DMS79 treated with DMSO at 0.1 percent for 48 hours (cell line): Measurements from ENCODE around the gene SCMH1.
A peak's percentile ranks its signal among the peaks of the same experiment; 100 is the strongest.
"Not testable (repeated sequence)": the region's sequence is repeated elsewhere in the genome, so short reads cannot be mapped to it uniquely, and the experiment has no call there.

Source experiments
- DNase-seq: peaks from one replicate; lab custom pipeline; 2025; lab: John Stamatoyannopoulos, UW

SCMH1 gene

DNA sequence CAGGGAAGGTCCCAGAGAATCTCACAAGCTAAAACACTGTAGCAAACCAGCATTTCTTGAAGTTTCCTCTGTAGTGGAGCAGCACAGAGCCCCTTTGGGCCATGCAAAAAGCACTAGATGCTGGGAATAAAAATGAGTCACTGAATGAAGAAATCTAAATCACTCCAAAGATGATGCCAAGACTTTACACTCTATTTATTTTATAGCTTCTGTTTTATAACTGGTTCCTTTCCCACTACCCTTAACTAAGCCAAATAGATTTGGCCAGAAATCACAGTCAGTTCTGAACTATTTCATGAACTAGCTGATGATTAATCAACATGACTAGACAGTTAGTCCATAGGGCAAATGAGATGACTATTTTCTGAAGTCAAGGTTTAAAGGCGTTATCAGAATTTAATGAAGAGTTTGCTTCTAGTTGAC lies 89.5 kb downstream of the SCMH1 start:
- no peak for DNase-seq

DNA sequence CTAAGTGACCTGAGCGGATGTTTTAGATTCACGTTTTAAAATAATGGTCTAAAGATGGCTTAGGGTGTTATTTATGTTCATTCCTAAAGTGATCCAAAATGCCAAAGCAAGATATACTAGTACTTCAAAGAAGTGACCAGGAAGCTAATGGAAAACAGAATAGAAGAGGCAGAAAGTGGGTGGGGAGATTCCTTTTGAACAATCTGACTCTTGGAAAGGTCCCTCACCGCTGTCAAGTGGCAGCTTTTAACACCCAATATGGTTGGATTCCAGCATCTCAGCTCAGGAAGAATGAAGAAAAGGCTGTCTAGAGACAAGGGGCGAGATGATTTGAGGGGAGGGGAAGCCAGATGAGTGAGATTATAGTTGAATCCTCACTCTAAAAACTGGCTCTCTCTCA lies 90.3 kb downstream of the SCMH1 start:
- no peak for DNase-seq

DNA sequence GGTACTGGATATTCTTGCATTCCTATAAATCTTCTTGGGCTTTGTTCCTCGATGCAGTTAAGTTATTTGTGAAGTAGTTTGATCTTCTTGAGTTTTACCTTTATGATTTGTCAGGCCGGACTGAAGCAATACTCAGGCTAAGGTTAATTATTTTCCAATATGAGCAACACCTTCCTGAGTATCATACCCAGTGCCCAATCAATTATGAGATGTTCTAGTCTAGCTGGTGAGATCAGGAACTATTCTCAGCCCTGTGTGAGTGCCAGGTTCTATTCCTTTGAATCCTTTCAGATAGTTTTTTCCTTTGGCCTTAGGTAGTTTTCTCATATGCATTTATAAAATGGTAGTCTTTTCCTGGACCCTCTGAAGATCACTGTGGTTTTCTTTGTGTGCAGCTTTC lies 92.5 kb downstream of the SCMH1 start:
- no peak for DNase-seq

DNA sequence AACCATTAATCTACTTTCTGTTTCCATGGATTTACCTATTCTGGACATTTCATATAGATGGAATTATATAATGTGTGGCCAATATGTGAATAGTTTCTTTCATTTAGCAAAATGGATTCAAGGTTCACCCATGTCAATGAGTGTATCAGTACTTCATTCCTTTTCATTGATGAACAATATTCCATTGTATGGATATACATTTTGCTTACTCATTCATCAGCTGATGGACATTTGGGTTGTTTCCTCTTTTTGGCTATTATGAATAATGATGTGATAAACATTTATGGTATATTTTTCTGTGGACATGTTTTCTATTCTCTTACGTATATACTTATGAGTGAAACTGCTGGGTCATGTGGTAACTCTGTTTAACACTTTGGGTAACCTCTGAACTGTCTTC lies 97.8 kb downstream of the SCMH1 start:
- no peak for DNase-seq

DNA sequence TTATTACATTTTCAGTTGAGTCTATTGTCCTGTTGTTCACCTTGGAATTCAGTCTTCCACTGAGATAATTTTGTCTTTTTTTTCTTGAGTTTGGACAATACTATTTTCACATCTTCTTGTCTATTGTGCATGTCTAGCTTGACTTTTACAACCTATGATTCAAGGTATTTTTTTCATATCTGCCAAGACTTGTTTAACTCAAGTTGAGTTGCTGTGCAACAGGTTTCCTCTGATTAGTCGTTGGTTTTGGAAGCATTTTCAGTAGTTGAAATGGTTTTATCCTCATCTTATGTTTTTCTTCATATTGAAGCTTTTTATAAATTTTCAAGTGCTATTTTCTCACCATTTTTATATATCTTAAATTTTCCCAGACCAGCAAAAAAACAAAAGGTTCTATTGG lies 103.6 kb downstream of the SCMH1 start:
- no peak for DNase-seq

DNA sequence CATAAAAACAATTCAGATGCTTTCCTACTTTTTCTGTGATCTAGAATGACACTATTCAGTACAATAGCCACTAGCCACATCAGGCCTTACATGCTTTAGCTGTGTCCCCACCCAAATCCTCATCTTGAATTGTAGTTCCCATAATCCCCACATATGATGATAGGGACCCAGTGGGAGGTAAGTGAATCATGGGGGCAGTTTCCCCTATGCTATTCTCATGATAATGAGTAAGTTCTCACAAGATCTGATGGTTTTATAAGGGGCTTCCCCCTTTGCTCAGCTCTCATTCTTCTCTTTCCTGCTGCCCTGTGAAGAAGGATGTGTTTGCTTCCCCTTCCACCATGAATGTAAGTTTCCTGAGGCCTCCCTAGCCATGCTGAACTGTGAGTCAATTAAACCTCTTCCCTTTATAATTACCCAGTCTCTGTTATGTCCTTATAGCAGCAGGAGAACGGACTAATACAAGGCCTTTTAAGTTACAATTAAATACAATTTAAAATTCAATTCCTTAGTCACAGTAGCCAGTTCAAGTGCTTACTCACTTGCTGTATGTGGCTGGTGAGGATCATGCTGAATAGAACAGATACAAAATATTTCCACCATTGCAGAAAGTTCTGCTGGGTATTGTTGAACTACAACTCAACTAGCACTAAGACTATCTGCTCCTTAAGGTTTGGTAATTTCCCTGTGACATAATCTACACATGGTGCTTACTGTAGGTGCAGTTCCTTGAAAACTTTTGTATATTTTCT lies 106.7 kb downstream of the SCMH1 start:
- DNase-seq = no peak

DNA sequence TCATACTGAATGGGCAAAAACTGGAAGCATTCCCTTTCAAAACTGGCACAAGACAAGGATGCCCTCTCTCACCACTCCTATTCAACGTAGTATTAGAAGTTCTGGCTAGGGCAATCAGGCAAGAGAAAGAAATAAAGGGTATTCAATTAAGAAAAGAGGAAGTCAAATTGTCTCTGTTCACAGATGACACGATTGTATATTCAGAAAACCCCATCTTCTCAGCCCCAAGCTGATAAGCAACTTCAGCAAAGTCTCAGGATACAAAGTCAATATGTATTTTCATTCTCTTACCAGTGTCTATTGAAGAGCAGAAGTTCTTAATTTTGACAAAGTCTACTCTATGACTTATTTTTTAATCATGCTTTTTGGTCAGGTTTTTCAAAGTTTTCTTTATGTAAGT lies 107.8 kb downstream of the SCMH1 start:
- not testable (repeated sequence) for DNase-seq

DNA sequence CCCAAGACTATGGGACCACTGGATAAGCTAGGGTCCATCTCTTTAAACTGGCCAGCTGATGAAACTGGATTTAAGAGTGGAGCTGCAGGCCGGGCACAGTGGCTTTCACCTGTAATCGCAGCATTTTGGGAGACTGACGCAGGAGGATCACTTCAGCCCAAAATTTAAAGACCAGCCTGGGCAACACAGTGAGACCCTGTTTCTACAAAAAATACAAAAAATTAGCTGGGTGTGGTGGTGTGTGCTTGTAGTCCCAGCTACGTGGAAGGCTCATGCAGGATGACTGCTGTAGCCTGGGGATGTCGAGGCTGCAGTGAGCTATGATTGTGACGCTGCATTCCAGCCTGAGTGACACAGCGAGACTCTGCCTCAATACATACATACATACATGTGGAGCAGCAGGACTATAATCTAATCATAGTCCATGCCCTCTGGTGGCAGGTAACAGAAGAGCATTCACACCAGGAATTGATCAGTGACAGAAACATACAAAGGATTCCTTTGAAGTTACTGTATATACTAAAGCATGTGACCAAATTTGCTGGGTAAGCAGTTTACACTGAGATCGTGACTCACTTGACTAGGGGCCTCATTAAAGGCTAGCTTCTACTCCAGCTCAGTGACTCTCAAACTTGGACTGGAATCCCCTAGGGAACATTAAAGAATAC lies 119.1 kb downstream of the SCMH1 start:
- DNase-seq = peak; percentile 30

DNA sequence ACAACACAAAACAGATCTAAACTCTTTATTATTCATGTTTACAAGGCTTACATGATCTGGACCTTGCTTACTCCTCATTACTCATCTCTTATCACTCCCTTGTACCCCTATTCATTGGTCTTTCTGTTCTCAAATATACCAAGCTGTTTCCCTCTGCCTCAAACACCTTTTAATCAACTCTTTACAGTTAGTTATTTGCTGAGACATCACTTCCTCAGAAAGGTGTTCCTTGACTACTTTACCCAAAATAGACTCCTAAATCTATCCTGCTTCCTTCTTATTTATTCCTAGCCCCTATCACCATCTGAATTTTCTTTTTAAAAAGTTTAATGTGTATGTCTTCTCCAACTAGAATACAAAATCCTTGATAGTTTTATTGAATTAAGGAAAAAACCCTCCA lies 120.0 kb downstream of the SCMH1 start:
- no peak for DNase-seq

DNA sequence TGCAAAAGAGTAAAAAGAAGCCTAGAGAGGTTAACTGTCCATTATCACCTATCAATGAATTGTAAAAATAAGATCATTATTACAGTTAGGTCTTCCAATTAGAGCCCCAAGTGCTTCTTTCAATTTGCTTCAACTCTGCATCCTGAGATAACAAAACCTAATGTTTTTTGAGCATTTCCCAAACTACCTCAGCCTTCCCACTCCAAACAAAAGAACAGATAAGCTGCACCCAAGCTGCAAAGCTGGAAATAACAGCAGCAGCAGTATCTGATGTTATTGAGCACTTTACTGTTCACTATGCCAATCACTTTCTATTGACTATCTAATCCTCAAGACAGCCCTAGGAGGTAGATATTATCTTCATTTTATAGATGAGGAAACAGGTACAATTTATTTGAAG lies 123.5 kb downstream of the SCMH1 start:
- DNase-seq = no peak

DNA sequence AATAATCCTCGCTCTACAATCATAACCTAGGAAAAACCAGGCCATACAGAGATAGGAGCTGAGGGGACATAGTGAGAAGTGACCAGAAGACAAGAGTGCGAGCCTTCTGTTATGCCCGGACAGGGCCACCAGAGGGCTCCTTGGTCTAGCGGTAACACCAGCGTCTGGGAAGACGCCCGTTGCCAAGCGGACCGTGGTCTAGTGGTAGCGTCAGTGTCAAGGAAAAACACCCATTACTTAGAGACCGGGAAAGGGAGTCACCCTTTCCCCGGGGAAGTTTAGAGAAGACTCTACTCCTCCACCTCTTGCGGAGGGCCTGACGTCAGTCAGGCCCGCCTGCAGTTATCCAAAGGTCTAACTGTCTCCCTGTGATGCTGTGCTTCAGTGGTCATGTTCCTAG lies 124.9 kb downstream of the SCMH1 start:
- not testable (repeated sequence) for DNase-seq

DNA sequence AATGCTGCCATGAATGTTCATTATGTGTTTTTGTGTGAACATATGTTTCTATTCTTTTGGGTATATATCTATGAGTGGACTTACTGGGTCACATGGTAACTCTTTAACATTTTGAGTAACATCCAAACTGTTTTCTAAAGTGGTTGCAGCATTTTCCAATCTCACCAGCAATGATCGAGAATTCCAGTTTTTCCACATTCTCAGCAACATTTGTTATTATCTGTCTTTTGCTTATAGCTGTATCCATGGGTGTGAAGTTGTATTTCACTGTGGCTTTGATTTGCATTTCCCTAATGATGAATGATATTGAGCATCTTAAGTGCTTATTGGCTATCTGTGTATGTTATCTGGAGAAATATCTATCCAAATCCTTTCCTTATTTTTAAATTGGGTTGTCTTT lies 131.4 kb downstream of the SCMH1 start:
- no peak for DNase-seq

DNA sequence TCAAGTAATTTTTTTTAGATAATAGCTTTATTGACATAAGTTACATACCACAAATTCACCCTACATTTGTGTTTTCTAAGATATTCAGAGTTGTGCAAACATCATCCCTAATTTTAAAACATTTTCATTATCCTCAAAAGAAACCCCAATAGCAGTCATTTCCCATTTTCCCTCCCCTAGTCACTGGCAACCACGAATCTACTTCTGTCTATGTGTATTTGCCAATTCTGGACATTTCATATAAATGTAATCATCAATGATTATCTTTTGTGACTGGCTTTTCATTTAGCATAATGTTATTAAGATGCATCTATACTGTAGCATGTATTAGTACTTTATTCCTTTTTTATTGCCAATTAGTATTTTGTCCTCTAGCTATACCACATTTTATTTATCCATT lies 131.8 kb downstream of the SCMH1 start:
- no peak for DNase-seq

DNA sequence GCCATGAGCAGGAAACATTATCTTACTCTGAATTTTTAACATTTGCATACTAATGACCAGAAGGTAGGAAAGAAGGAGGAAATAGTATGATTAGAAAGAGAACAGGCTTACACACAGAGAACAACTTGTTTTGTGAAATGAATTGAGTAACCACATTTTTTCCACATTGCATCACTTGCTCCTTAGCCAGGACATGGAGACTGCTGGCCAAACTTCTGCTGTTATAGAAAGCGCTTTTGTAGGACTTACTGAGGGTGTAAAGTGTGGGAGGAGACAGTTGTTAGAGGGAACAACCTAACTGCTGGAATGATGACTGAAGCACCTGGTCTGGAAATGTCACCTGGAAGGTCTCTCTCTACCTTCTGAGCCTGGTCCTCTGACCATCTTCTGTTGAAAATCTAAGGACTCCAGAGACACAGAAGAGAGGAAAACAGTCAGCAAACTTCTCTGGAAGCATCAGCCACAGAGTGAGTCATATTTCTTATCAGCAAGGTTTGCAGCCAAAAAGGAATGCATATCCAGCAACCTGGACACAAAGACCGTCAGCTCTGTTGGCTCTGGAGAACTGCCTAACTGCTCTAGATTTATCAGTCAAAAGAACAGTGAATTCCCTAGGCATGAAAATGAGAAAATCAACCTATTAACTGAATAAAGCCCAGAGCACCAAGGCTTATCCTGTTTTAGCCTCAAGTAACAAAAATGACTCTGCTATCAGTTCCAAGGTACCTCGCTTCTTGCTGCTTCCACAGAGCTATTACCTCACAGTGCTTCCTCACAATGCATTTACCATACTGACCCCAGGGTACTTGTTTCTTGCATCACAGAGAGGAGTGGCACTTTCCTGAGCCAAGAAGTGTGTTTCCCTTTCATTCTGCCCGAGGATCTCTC lies 132.6 kb downstream of the SCMH1 start:
- no peak for DNase-seq

DNA sequence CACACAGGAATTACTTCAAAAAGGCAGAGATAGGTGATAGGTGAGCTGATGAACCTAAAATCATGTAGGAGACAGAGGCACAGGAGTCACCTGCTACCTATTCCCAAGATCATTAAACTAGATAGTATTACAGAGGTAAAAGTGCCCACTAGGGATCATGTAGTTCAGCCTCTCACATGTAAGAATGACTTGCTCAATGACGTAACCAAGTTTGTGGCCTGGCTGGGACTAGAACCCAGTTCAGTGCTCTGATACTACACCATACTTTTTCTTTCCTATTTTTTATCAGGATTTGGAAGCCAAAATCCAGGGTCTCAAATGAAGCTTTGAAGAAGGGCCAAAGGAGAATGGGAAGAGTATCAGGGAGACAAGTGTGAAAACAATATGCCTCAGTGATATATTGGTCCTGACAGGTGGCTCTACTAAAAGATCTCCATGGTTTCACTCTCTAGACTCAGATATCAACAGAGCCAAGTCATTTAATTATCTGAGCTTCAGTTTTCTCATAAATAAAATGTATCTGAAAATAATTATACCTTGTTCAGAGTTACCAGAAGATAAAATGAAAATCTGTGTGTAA lies 133.3 kb downstream of the SCMH1 start:
- DNase-seq = no peak

DNA sequence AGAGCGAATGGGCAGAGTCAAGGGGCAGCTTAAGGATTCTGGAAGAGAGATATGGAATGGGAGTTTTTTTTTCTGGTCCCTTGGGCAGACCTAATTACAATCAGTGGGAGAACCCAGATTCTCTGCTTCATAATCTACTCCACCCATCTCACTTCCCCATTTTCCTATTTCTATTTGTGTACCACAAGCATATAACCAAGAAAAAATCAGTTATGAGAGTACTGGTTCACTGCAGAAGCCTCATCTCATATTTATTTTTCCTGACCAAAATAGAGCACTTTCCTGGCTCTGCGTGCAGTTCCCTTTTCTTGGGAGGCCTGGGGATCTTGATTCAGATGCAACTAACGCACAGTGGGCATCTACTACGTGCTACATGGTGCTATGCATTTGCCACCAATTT lies 138.3 kb downstream of the SCMH1 start:
- no peak for DNase-seq

DNA sequence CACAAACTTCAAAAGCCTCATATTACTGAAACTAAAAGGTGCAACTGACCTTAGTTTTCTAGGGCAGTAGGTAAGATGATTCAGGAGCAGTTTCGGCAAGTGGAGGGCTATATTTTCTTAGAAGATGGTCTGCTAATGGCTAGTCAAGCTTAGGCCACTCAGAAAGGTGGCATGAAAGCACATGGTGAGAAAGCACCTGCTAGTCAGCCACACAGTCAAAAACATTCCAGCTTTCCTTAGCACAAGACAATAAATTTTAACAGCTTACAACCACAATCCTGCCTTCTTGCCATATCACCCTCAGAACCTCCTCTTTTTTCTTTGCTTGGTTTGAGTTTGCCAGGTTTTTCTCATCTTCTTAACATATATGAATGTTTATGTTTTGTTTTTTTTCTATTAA lies 139.5 kb downstream of the SCMH1 start:
- peak; percentile 16 for DNase-seq

DNA sequence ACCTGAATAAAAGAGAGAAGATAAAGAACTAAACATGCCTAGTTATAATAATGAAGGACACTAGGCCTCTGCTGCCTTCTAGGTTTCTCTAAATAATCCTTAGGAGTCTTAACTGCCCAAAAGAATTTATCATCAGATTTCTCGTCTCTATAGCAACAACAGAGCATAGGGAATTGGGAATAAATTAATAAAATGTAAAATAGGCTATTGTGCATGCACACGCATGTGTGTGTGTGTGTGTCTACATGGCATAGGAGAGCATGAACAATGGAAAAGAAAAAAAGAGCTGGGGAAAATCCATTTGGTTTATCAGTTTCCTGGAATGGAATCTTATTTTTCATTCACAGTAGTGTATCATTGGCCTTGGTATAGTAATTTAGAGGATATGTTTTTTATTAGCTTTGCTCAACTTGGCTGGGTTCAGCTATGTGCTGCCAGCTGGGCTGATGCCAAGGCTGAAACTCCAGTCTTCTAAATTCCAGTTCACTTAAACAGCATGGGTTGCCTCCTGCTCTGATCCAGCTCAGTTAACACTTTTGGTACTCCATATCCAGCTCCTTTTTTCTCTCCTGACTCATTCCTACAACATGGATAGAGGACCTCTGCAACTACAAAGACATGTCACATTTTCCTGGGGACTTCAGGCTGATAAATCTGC lies 140.0 kb downstream of the SCMH1 start:
- DNase-seq = peak; percentile 81

DNA sequence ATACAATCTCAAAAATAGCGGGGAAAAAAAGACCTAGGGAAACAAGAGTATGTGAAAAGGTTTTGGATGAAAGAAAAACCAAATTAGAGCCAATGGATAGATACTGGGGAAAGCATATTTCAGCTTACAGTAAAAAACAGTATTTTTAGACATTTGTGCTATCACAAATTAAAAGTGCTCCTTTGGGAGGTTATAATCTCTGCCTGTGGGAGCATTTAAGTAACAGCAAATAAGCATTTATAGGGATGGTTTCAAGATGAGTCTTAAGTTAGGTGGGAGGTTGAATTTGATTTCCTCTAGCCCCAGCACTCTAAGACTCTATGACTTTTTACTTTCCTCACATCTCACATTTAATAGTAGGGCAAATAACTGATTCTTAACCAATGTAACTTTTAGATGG lies 141.0 kb downstream of the SCMH1 start:
- no peak for DNase-seq

DNA sequence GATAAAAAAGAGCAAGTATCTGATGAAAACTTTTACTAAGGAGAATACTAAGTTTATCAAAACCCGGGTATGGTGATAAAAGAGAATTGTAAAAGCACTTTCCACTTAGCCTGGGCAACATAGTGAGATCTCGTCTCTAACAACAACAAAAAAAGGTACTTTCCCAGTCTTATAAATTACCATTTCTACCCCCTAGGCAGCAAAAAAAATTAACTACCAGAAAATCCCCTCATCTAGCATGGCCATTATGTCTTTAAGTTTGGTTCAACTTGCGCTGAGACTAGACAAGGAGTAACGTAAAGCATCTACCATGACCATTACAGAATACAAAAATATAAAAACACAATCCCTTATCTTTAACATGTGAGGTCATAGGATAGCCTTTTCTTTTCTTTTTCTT lies 141.9 kb downstream of the SCMH1 start:
- no peak for DNase-seq

DNA sequence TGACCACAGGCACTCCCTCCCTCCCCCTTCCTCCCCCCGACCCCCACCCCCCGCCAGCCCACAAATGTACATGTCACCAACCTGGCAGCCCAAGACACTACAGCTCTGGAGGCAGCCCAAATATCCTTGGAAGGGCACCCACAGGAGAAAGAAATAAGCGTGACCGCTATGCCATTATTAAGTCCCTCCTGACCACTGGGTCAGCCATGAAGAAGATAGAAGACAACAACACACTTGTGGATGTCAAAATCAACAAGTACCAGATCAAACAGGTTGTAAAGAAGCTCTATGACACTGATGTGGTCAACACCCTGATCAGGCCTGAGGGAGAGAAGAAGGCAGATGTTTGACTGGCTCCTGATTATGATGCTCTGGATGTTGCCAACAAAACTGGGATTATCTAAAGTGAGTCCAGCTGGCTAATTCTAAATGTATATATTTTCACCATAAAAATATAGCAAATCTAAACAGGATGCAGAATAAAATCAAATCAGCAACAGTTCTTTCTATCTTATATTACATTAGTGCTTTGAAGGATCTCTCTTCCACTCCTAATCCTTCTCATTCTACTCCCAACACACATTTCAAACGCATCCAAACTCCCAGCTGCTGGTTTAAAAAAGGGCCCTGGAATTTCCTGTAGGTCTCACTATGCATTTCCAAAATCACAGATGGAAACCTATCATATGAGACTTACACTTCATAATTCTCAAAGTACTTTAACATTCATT lies 143.2 kb downstream of the SCMH1 start:
- no peak for DNase-seq
